ENCODE results near the gene PSD2.

PSD2 gene

GRCh38 chr5:139867581-139867980, 72.0 kb downstream of the PSD2 start:
- TF ChIP-seq, protein P1, sequence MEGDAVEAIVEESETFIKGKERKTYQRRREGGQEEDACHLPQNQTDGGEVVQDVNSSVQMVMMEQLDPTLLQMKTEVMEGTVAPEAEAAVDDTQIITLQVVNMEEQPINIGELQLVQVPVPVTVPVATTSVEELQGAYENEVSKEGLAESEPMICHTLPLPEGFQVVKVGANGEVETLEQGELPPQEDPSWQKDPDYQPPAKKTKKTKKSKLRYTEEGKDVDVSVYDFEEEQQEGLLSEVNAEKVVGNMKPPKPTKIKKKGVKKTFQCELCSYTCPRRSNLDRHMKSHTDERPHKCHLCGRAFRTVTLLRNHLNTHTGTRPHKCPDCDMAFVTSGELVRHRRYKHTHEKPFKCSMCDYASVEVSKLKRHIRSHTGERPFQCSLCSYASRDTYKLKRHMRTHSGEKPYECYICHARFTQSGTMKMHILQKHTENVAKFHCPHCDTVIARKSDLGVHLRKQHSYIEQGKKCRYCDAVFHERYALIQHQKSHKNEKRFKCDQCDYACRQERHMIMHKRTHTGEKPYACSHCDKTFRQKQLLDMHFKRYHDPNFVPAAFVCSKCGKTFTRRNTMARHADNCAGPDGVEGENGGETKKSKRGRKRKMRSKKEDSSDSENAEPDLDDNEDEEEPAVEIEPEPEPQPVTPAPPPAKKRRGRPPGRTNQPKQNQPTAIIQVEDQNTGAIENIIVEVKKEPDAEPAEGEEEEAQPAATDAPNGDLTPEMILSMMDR (IDR thresholded peaks at IDR 0.05; ENCODE audit: control insufficient read depth, extremely low read depth, insufficient read depth), result no peak
- DNase-seq (ENCODE audit: low read depth), result no peak
- no peak overlapping the region for H3K4me3 ChIP-seq (ENCODE audit: low read depth, low read length)

DNA sequence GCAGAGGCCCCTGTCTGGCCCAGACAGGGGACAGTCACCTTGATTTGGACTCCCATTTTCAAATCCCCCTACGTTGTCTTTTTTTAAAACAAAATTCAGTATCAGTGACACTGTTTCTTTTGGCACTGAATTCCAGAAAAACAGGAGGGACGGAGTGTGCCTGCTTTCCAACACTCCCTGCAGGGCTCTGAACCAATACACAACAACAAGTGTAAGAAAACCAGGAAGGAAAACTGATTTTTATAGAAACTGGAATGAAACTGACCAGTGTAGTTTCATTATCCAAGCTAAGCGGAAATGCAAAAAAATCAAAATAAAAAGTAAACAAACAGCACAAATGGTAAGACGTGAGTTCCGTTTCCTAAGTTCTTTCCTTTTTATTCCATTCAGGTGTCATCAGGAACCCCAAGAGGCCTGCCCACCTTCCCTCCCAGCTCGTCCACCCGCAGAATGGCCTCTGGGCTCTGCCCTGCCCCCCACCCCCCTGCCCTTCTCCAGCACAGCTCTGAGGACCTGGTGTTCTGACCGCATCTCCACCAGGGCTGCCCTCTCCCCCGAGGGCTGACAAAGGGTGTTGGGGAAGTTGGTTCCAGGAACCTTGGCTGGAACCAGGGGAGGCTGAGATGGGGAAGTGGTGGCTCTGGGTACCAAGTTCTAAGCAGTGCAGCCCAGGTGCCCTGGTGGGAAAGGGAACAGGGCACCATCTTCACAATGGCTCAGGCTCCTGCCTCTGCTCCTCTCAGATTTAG, 73.6 kb downstream of the PSD2 start:
- DNase-seq (ENCODE audit: low read depth), result peak; percentile 33
- TF ChIP-seq, protein P1 (IDR thresholded peaks at IDR 0.05; ENCODE audit: control insufficient read depth, extremely low read depth, insufficient read depth), result no peak
- H3K4me3 ChIP-seq (ENCODE audit: low read depth, low read length), result peak overlapping the region; percentile 16

GRCh38 chr5:139870677-139871076, 75.1 kb downstream of the PSD2 start:
- no peak for DNase-seq (ENCODE audit: low read depth)
- H3K4me3 ChIP-seq (ENCODE audit: low read depth, low read length), result no peak overlapping the region
- TF ChIP-seq, protein P1 (IDR thresholded peaks at IDR 0.05; ENCODE audit: control insufficient read depth, extremely low read depth, insufficient read depth), result no peak

- H3K4me3 ChIP-seq (ENCODE audit: low read depth, low read length), result no peak overlapping the region
- TF ChIP-seq, protein P1 (IDR thresholded peaks at IDR 0.05; ENCODE audit: control insufficient read depth, extremely low read depth, insufficient read depth), result no peak
- no peak for DNase-seq (ENCODE audit: low read depth)
These were observed 76.0 kb downstream of the PSD2 start for GRCh38 chr5:139871614-139872013.

DNA sequence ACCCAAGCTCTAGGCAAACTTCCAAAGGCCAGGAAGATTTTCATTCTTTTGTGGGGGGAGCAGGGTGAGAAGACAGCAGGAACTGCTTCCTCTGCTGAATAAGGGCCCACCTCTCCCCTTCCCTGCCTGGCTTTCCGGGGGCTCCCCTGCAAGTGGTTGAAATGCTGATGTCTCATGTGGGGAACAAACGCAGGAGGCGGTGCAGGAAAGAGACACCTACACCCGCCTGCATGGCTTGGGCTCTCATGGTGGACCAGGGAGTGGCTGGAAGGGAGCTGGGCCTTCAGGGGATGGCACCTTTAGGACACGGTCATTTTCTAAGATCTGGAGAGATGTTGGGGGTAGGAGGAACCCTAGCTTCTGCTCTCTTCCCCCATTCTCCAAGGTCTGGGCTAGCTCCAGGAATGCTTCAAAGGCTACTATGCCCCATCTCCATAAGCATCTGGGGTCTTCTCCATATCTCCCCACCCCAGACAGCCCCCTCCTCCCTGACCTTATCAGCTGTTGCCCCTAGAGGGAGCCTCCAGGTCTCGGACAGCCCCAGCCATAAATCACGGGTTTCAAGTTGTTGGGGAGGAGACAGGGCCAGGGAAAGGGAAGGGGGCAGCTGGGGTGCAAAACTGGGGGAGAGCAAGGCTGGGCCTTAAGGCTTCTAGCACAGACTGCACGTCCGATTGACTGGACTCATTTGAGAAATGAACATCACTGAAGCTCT, 76.6 kb downstream of the PSD2 start:
- TF ChIP-seq, protein P1 (IDR thresholded peaks at IDR 0.05; ENCODE audit: control insufficient read depth, extremely low read depth, insufficient read depth), result no peak
- no peak overlapping the region for H3K4me3 ChIP-seq (ENCODE audit: low read depth, low read length)
- no peak for DNase-seq (ENCODE audit: low read depth)

GRCh38 chr5:139872851-139873794, 77.5 kb downstream of the PSD2 start:
- H3K4me3 ChIP-seq (ENCODE audit: low read depth, low read length), result no peak overlapping the region
- TF ChIP-seq, protein P1 (IDR thresholded peaks at IDR 0.05; ENCODE audit: control insufficient read depth, extremely low read depth, insufficient read depth), result no peak
- no peak for DNase-seq (ENCODE audit: low read depth)

Measured in LNCaP clone FGC (cell line).